GM12878 (cell line): ENCODE data around the gene ACE.

Experiments used
- HDAC2 ChIP-seq: fragments of 200-600 bp; sonication (generic); IDR thresholded peaks from 2 replicates; pipeline ENCODE4 v1.6.1; 2017
- JUNB ChIP-seq: IDR thresholded peaks from 2 replicates; pipeline ENCODE4 v1.6.1; 2016; ENCODE audit warnings: antibody characterized with exemption, mild to moderate bottlenecking
- POLR2A ChIP-seq: IDR thresholded peaks from 2 replicates; pipeline ENCODE4 v1.6.1; 2011; ENCODE audit warnings: low read depth, mild to moderate bottlenecking, low read length
- RAD21 ChIP-seq: IDR thresholded peaks from 2 replicates; pipeline ENCODE4 v1.6.1; 2011; ENCODE audit warnings: mild to moderate bottlenecking, low read depth, low read length, moderate library complexity; ENCODE audit not compliant: insufficient read depth
- TF ChIP-seq, protein P1 (sequence below), 3 experiments: IDR thresholded peaks in 2 of 3; conservative IDR thresholded peaks in 1 of 3; 2 replicates each; pipeline ENCODE4 v1.5.1; 2011; ENCODE audit warnings: low read depth in 3 of 3, low read length in 3 of 3, mild to moderate bottlenecking in 3 of 3, control low read depth in 2 of 3, moderate library complexity in 2 of 3, inconsistent platforms in 1 of 3, mixed read lengths in 1 of 3; ENCODE audit not compliant: control insufficient read depth in 2 of 3, insufficient read depth in 1 of 3; ENCODE audit errors: extremely low read depth in 1 of 3

DNA sequence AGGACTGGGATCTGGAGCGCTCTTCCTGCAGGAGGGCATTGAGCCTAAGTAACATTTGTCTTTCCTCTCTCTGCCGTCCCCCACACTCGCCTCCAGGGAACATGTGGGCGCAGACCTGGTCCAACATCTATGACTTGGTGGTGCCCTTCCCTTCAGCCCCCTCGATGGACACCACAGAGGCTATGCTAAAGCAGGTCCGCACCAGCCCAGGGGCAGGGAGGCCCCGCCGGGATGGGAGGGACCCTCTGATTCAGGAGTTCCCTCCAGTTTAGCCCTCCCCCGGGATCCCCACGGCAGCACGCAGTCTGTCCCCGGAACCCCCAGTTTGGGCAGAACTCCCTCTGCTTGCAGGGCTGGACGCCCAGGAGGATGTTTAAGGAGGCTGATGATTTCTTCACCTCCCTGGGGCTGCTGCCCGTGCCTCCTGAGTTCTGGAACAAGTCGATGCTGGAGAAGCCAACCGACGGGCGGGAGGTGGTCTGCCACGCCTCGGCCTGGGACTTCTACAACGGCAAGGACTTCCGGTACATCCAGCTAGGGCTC, 14.1 kb downstream of the ACE start:
- TF ChIP-seq JUNB (no peak), RAD21 (no peak), HDAC2 (no peak), POLR2A (no peak)
- TF ChIP-seq, protein P1, sequence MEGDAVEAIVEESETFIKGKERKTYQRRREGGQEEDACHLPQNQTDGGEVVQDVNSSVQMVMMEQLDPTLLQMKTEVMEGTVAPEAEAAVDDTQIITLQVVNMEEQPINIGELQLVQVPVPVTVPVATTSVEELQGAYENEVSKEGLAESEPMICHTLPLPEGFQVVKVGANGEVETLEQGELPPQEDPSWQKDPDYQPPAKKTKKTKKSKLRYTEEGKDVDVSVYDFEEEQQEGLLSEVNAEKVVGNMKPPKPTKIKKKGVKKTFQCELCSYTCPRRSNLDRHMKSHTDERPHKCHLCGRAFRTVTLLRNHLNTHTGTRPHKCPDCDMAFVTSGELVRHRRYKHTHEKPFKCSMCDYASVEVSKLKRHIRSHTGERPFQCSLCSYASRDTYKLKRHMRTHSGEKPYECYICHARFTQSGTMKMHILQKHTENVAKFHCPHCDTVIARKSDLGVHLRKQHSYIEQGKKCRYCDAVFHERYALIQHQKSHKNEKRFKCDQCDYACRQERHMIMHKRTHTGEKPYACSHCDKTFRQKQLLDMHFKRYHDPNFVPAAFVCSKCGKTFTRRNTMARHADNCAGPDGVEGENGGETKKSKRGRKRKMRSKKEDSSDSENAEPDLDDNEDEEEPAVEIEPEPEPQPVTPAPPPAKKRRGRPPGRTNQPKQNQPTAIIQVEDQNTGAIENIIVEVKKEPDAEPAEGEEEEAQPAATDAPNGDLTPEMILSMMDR (IDR thresholded peaks at IDR 0.05 in 2 of 3, conservative IDR thresholded peaks at IDR 0.05 in 1 of 3; ENCODE audit: control insufficient read depth in 2 of 3, extremely low read depth in 1 of 3, insufficient read depth in 1 of 3, low read depth in 3 of 3, low read length in 3 of 3): no peak
